Left lung (tissue), 10 donors: Measurements from ENCODE around the gene NNAT. TPM values are rescaled to one million over a fixed set of nuclear protein-coding genes. Genes with fewer than 3 reads are reported as not detected.

Experiments used
- ATAC-seq: fragments of 200-7000 bp; cut with Tn5 transposase; one replicate; pipeline ENCODE4 v1.9.1; 2020; ENCODE audit warnings: moderate library complexity
- DNase-seq, 4 donors: peaks; one replicate each; pipeline ENCODE4 v3.0.0-alpha.2; 2013 to 2020
- H3K27ac ChIP-seq, 2 donors: fragments of 200-600 bp; sonication (generic) in 1 of 2; one replicate each; pipeline versions ENCODE4 v1.5.0 to v1.8.0; 2020 to 2021
- H3K27me3 ChIP-seq, 2 donors: fragments of 200-600 bp; sonication (generic) in 1 of 2; one replicate each; pipeline versions ENCODE4 v1.5.0 to v1.8.0; 2020 to 2021
- H3K36me3 ChIP-seq, 2 donors: fragments of 200-600 bp; sonication (generic) in 1 of 2; one replicate each; pipeline versions ENCODE4 v1.5.0 to v1.8.0; 2020 to 2021
- H3K4me1 ChIP-seq, 2 donors: fragments of 200-600 bp; one replicate each; pipeline ENCODE4 v1.8.0; 2021
- H3K4me3 ChIP-seq, 2 donors: fragments of 200-600 bp; sonication (generic) in 1 of 2; one replicate each; pipeline versions ENCODE4 v1.5.0 to v1.8.0; 2020 to 2021; ENCODE audit warnings: mild to moderate bottlenecking in 1 of 2
- H3K9me3 ChIP-seq, 2 donors: fragments of 200-600 bp; sonication (generic) in 1 of 2; one replicate each; pipeline versions ENCODE4 v1.5.0 to v1.8.0; 2020 to 2021
- intact Hi-C, 2 donors: fragments of 100-400 bp; cut with DNase I; formaldehyde crosslinking; loops; one replicate each; pipeline versions ENCODE4 v1.11.2 to v1.14.2; 2022
- polyA plus RNA-seq, 6 donors: library from polyadenylated mRNA; unstranded; fragments of 120-200 nt; gene quantifications; one replicate each; pipeline ENCODE4 v1.2.1, GENCODE V29; 2013; ENCODE audit not compliant: insufficient read length in 6 of 6
- total RNA-seq, 2 donors: library from RNA; stranded (reverse); fragmentation: NEBNext Ultra II Directional; extraction: Animal tissue kit (Norgen Biotek cat#: 25700); gene quantifications; one replicate each; pipeline ENCODE4 v1.2.1, GENCODE V29; 2021
- TF ChIP-seq, protein P1 (sequence below), 2 donors: fragments of 200-600 bp; sonication (generic) in 1 of 2; IDR thresholded peaks; one replicate each; pipeline versions ENCODE4 v1.5.0 to v1.8.0; 2021; ENCODE audit warnings: antibody characterized with exemption in 2 of 2
- donor health status: DM: no; HTN: yes; CAD: no.
- donor health status: DM: no; HTN: no; CAD: no.

NNAT gene
- total and polyA plus RNA-seq, 8 donors, result 0.45 to 65.0 (median 47.1) TPM

DNA sequence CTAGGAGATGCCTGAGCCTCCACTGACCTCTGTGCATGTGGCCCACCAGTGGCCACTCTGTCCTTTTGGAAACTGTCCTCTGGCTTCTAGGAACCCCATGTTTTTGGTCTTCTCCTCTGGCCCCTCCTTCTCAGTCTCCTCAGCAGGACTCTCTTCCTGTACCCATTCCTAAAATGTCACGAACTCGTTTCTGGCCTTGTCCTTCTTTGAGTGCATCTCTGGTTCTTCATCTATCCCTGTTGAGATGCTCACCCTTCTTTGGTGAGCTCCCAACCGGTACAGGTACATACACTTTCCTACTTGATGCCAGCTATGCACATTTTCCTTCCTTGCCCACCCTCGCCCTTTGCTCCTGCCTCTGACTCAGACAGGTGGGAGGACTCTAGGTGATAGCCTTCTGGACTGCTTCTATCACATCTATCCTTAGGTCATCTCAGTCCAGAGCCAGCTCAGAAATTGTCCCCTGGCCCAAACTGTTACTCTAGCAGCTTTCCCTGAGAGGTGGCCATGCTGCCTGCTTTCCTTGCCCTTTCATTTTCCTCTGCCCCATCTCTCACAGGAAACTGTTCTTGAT is 14.8 kb upstream of the NNAT start:
- intact Hi-C loops, result no loop called here
- no peak overlapping the region for H3K27ac ChIP-seq
- H3K9me3 ChIP-seq, result no peaks in the 10 kb centered on the region
- H3K4me3 ChIP-seq, result no peak overlapping the region
- no peaks in the 10 kb centered on the region for H3K4me1 ChIP-seq
- no peak for DNase-seq
- H3K36me3 ChIP-seq, result peaks cover 0 to 30% of the 10 kb centered on the region in 2 donors
- no peaks in the 10 kb centered on the region for H3K27me3 ChIP-seq
- ATAC-seq, result no peak
- TF ChIP-seq, protein P1, sequence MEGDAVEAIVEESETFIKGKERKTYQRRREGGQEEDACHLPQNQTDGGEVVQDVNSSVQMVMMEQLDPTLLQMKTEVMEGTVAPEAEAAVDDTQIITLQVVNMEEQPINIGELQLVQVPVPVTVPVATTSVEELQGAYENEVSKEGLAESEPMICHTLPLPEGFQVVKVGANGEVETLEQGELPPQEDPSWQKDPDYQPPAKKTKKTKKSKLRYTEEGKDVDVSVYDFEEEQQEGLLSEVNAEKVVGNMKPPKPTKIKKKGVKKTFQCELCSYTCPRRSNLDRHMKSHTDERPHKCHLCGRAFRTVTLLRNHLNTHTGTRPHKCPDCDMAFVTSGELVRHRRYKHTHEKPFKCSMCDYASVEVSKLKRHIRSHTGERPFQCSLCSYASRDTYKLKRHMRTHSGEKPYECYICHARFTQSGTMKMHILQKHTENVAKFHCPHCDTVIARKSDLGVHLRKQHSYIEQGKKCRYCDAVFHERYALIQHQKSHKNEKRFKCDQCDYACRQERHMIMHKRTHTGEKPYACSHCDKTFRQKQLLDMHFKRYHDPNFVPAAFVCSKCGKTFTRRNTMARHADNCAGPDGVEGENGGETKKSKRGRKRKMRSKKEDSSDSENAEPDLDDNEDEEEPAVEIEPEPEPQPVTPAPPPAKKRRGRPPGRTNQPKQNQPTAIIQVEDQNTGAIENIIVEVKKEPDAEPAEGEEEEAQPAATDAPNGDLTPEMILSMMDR (IDR thresholded peaks at IDR 0.05), result no peak

DNA sequence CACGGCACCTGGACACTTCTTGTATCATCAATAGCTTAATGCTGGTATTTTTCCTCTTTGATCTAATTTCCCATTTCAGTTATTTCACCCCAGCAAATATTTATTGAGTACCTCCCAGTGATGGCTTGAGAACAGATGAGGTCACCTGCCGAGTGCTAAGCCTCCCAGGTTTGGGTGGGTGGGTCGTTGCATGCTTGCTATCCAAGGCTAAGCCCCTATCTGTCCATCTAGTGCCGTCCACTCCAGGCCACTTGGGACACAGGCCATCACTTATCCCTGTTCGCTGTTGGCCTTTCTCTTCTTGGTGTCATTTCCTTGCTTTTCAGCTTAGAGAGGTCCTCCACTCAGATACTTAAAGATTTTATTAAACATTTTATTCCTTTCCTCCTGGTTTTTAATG is 10.8 kb upstream of the NNAT start:
- intact Hi-C loops, result no loop called here
- Histone ChIP-seq H3K4me1 (no peaks in the 10 kb centered on the region), H3K27me3 (no peaks in the 10 kb centered on the region), H3K9me3 (no peaks in the 10 kb centered on the region), H3K27ac (no peak overlapping the region), H3K36me3 (peaks cover 0 to 67% of the 10 kb centered on the region in 2 donors), H3K4me3 (no peak overlapping the region)
- TF ChIP-seq, protein P1 (IDR thresholded peaks at IDR 0.05), result no peak
- DNase-seq (no peak), ATAC-seq (no peak)

DNA sequence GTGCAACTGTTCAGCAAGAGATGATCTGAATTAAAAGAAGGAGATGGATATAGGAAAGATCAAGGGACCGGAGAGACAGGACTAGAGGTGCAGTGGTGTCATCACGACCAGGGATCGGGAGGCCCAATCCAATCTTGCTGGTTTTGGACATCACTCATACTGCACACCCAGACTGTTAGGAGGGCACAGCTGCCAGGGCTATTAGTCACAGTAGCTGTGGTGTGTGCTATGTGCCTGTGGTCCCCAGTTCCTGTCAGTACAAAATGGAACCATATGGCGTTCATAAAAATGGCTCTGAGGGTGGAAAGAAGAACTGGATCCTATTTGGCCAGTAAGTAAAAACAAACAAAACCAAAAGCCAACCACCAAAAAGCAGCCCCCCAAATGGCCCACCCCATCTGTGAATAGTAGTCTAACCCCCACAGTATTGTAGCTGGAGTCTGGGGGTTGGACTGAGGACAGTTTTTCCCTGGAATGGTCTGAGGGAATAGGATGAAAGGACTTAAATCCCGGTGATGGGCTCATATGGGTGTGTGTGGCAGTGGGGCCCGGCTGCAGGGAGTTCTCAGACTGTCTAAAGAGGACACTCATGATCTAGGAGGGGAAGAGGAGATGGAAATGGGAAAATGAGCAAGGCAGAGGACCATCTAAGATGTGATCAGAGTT is 9.3 kb upstream of the NNAT start:
- Histone ChIP-seq H3K27ac (no peak overlapping the region), H3K36me3 (peaks cover 0 to 68% of the 10 kb centered on the region in 2 donors), H3K4me1 (no peaks in the 10 kb centered on the region), H3K9me3 (no peaks in the 10 kb centered on the region), H3K27me3 (no peaks in the 10 kb centered on the region), H3K4me3 (no peak overlapping the region)
- DNase-seq (no peak), ATAC-seq (no peak)
- intact Hi-C loops, result no loop called here
- TF ChIP-seq, protein P1 (IDR thresholded peaks at IDR 0.05), result no peak

DNA sequence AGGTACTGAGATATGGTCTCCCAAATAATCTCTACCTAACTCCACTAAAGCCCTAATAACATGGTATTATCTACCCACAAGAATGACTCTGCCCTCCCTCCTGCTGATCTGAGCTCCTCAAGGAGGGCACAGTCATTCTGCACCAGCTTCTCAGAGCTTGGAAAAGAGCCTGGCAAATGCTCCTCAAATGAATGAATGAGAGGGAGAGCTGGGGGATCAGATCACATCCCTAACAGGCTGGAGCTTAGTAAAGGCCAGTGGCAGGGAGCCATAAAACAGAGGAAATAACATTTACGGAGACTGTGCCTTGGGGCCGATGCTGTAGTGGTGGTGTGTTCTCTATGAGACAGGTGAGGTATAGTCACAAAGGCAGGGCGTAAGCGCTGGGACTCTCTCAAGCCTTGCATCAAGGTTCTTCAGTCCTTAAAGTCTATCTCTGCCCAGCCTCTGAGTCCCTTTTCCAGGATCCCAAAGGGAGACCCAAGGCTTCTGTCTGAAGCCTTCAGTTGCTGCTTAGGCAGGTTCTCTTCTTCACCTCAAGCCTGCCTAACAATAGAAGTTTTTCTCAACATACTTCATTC is 7.2 kb upstream of the NNAT start:
- Histone ChIP-seq H3K4me1 (peaks cover 7 to 20% of the 10 kb centered on the region in 2 donors), H3K27me3 (no peaks in the 10 kb centered on the region), H3K4me3 (no peak overlapping the region), H3K36me3 (peaks cover 0 to 76% of the 10 kb centered on the region in 2 donors), H3K27ac (no peak overlapping the region), H3K9me3 (no peaks in the 10 kb centered on the region)
- TF ChIP-seq, protein P1 (IDR thresholded peaks at IDR 0.05), result no peak
- intact Hi-C loops, result no loop called here
- ATAC-seq (no peak), DNase-seq (no peak)

DNA sequence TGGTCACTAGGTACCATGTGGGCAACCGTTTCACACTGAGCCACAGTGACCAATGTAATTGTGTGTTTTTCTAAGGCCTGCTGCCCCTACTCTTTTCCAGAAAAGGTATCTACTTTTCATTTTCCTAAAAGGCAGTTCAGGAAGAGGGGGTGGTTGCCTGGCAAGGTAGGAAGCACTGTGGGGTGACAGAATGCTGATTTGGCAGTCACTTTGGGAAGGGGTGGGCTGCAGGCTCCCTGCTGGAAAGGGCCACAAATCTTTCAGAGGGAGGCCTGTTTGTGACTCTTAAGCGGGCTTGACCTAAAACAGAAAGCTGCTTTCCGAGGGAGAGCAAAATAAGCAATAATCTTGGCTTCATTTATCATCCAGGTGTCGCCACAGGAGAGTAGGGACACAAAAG is 5.2 kb upstream of the NNAT start:
- intact Hi-C loops, result no loop called here
- H3K27me3 ChIP-seq, result no peaks in the 10 kb centered on the region
- H3K27ac ChIP-seq, result no peak overlapping the region
- DNase-seq, result no peak
- TF ChIP-seq, protein P1 (IDR thresholded peaks at IDR 0.05), result no peak
- no peaks in the 10 kb centered on the region for H3K9me3 ChIP-seq
- ATAC-seq, result no peak
- no peak overlapping the region for H3K4me3 ChIP-seq
- peaks cover 16 to 40% of the 10 kb centered on the region in 2 donors for H3K4me1 ChIP-seq
- peaks cover 0 to 58% of the 10 kb centered on the region in 2 donors for H3K36me3 ChIP-seq
